ENCODE results near the gene RBL1.

DNA sequence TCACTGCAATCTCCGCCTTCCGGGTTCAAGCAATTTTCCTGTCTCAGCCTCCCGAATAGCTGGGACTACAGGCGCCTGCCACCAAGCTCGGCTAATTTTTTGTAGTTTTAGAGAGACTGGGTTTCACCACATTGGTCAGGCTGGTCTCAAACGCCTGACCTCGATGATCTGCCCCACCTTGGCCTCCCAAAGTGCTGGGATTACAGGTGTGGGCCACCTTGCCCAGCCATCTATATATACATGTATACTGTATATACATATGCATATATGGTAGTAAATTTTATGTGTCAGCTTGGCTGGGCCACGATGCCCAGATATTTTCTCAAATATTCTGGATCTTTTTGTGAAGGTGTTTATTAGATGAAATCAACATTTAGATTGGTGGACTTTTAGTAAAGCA lies 18.8 kb downstream of the RBL1 start:
- no peak for TF ChIP-seq CTCF (IDR thresholded peaks at IDR 0.05; ENCODE audit: low read depth, low read length)
- no peak for TF ChIP-seq POLR2A (IDR thresholded peaks at IDR 0.05; ENCODE audit: extremely low read depth, insufficient read length)
- TF ChIP-seq, protein P1, sequence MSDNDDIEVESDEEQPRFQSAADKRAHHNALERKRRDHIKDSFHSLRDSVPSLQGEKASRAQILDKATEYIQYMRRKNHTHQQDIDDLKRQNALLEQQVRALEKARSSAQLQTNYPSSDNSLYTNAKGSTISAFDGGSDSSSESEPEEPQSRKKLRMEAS (IDR thresholded peaks at IDR 0.05; ENCODE audit: low read depth, low read length), result no peak
- TF ChIP-seq MYC (IDR thresholded peaks at IDR 0.05; ENCODE audit: low read depth, low read length), result no peak

All from NB4 (cell line).